NCI-H526 (cell line): ENCODE measurements around the gene INO80C.
"Not testable (repeated sequence)": the region's sequence is repeated elsewhere in the genome, so short reads cannot be mapped to it uniquely, and the experiment has no call there.

Experiments used
- DNase-seq, 2 experiments: peaks; one replicate each; lab custom pipeline; 2025; lab: John Stamatoyannopoulos, UW

The INO80C gene

GRCh38 chr18:35512761-35513160 is 15.0 kb upstream of the INO80C start:
- no peak for DNase-seq

- no peak for DNase-seq
Observed at GRCh38 chr18:35511833-35512232, 14.1 kb upstream of the INO80C start.

- DNase-seq = no peak
Observed at GRCh38 chr18:35511428-35511827, 13.7 kb upstream of the INO80C start.

- no peak for DNase-seq
Observed at GRCh38 chr18:35510076-35510651, 12.4 kb upstream of the INO80C start.

- DNase-seq = no peak
Observed at GRCh38 chr18:35508746-35509338, 11.1 kb upstream of the INO80C start.

GRCh38 chr18:35508030-35508429 is 10.3 kb upstream of the INO80C start:
- no peak for DNase-seq

DNA sequence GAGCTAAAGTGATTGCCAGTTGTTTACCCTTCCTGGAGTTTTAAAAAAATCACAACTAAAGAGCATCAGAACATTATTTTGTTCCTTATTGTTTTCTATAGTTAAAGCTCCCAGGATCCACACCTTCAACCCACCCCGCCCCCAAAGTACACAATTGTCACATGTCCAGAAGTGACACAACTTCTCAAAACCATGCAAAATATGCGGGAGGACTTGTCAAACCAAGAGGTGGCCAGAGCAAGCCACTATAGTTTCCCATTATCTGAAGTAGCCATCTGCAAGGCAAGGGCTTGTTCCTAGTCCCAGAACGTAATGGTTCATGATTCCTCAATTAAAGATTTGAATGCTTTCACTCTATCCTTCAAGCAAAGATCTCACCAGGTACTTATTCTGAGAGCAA is 9.9 kb upstream of the INO80C start:
- no peak for DNase-seq

- DNase-seq = no peak
Observed at GRCh38 chr18:35507192-35507591, 9.4 kb upstream of the INO80C start.

DNA sequence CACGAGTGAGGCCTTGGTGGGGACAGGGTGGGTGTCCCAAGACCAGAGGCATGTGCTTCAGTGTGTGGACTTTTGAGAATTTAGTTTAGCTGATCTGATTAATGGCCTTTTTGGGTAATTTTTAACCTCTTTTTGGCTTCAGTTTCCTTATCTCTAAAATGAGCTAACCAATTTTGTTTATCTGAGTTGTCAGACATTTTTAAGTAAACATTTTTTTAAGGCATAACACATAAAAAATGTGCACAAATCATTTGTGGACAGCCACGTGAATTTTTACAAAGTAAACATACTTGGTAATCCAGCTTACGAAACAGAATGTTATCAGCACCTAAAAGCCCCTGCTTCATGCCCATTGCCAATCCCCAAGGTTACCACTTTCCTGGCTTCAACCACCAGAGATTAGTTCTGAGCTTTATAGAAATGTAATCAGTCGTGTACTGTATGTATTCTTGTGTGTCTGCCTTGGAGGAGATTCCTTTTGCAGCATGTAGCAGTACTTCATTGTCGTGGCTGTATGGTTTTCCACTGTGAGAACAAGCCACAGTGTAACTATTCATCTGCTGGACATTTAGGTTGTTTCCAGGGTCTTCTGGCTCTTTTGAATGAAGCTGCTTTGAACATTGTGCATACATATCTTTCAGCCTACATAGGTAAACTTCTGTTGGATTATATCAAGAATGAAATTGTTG is 8.4 kb upstream of the INO80C start:
- no peak for DNase-seq

DNA sequence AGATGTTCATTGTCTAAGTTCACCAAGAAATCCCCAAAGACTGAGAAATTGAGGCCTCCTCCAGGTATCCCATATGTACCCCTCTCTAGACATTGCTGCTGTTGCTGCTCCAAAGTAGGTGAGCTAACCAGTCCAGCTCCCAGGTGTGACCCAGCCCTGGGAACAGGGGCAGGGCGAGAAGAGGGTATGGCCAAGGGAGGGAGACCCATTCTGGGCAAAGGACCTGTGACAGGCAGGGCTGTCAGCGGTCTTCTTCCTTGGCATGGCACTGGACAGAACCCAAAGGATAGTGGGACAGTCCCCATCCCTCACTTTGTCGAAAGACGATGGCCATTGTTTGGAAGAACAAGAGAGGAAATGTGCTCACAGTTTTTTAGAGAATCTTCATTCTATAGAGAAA is 7.2 kb upstream of the INO80C start:
- no peak for DNase-seq

GRCh38 chr18:35502052-35502451 is 4.3 kb upstream of the INO80C start:
- no peak for DNase-seq

GRCh38 chr18:35501369-35501768 is 3.6 kb upstream of the INO80C start:
- DNase-seq = no peak

- DNase-seq = no peak
Observed at GRCh38 chr18:35500113-35500512, 2.4 kb upstream of the INO80C start.

- no peak for DNase-seq
Observed at GRCh38 chr18:35497027-35497369, 762 bp downstream of the INO80C start.

DNA sequence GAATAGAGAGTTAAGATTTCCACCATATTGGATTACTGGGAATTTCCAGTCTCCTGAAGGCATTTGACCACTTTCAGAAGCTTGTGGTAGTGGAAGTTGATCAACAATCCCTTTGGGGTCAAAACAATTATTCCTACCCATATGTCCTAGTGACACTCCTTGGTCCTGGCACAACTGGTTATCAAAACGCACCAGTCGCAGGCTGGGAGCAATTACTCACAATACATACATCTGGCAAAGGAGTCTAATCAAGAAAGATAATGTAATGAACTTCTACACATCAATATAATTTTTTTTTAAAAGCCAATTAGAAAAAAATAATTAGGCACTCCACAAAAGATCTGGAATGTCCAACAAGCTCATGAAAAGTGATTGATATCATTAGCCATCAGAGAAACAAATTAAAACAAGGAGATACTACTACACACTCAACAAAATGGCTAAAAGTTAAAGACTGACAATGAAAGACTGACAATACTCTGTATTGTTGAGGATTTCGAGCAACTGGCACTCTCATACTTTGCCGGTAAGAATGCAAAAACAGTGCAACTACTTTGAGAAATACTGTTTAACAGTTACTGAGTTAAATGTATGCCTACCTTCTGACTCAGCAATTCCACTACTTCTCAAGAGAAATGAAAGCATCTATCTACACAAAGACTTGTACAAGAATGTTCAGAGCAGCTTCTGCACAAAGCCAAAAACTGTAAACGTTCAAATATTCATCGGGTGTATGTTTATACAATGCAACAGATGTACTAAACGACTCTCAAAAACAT is 2.0 kb downstream of the INO80C start:
- no peak for DNase-seq

GRCh38 chr18:35494251-35495220 is 3.2 kb downstream of the INO80C start:
- DNase-seq = peak; percentile 58 to 77

DNA sequence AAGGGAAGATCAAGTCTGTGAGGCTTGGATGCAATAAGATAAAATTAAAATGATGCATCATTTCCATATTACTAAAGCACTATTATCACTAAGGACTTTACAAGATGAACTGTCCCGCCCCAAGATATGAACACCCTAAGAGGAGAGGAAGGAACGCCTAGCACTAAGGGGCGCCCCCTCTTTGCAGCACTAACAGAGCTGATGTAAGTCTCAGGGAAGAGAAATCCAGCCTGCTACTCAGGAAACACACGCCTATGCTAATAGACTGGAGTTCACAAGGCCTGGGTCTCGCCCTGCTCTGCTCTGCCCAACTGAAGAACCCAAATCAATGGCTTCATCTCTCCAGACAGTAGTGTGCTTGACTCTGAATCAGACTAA is 6.1 kb downstream of the INO80C start:
- DNase-seq = no peak

DNA sequence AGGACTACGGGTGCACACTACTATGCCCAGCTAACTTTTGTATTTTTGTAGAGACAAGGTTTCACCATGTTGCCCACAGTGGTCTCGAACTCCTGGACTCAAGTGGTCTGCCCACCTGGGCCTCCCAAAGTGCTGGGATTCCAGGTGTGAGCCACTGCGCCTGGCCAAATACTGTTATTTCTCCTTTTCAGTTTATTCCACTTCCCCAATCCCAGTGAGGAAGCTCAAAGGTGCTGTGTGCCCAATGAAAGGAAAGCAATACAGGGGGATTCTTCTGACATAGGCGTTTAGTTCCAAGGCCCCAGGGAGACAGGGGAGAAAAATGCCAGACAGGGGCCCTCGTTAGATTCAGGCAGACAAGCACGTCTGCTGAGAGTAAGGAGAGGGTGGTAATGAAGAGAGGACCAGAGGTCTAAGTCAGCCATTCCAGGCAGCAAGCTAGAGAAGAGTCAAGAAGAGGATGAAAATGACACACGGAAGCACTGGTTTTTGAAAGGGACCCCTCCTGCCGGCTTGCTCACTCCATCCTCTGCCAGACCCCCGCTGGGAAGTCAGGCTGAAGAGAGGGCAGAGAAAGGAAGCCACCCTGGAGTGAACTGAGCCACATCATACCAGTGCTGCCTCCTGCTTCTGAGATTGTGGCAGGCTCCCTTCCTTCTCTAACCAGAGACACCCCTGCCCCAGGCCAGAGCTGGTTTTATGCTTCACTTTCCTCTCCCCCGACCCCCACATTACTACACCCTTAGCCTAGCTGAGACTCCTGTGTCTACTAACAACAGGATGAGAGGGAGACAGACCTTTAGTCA is 6.7 kb downstream of the INO80C start:
- DNase-seq = no peak

DNA sequence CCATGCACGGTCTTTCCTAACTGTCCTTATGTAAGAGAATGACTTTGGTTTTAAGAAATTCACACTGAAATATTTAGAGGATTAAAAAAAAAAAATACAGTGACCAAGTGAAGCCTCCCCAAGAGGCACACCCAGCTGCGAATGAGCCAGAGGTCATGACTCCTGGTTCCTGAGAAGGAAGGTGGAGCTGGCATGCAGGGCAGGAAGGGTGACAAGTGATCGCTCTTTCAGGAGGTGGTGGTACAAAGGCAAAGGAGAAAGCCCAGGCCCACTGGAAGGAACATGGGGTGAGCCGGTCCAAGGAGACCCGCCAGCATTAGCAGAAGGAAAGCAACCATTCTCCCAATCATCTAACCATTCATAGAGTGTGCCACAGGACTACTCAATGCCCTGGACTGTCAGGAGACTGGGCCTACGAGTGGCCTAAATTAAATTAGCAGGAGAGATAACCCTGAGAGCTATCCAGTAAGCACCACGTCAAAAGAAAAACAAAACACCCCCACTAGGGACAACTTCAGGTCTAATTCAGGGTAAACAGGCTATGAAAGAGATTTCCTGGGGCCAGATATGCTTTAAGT is 7.8 kb downstream of the INO80C start:
- DNase-seq = no peak

DNA sequence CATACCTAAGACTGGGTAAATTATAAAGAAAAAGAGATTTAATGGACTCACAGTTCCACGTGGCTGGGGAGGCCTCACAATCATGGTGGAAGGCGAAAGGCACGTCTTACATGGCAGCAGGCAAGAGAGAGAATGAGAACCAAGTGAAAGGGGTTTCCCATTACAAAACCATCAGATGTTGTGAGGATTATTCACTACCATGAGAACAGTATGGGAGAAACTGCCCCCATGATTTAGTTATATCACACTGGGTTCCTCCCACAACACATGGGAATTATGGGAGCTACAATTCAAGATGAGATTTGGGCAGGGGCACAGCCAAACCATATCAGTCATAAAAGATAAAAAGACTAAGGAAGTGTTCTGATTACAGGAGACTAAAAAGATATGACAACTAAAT is 8.5 kb downstream of the INO80C start:
- not testable (repeated sequence) for DNase-seq

GRCh38 chr18:35488396-35488795 is 9.4 kb downstream of the INO80C start:
- not testable (repeated sequence) for DNase-seq
